Measurements from ENCODE around the gene PARP3. TPM values are rescaled to one million over a fixed set of nuclear protein-coding genes. Genes with fewer than 3 reads are reported as not detected.

The PARP3 gene
- total RNA-seq, 4 donors from 2014 or later, result 13.4 to 39.0 (median 29.5) TPM

DNA sequence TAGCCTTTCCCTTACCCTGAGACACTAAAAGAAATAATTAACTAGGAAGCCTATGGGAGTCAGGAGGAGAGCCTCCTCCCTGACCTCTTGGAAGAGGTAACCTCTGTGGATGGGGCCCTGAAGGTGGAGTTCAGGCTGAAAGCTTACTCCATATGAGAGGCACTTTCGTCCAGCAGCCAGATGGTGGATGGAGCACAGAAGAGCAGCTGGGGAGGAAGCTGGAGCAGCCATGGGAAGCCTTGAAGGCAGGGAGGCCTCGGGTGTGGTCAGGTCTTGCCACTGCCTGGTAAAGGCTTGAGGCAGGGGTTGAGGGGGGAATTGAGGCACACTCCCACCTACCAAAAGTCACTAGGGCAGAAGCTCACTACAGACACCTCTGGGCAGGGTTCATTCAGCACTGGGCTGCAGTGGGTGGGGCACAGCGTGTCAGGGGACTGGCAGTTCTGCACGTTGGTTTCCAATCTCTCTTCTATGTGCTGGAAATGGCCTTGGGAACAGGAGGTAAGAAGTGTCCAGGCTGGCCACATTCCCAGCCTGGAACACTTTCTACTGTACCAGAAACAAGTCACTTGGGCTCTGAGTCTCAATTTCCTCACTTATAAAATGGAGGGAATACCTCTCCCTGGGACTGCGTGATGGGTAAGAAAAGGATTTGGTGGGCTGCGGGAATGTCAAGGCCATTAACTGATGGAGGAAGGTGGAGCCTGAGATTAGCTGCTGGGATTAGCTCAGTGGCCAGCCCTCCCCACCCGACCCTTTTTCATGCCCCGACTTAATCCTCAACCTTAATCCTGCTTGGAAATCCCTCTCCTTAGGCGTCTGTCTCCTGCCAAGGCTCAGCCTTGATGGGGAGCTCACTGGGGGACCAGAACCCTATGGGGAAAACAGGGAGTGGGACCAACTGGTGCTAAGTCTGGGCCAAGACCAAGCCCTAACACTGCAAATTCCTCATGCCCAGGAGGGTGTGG, 19.7 kb downstream of the PARP3 start:
- TF ChIP-seq, protein P1, sequence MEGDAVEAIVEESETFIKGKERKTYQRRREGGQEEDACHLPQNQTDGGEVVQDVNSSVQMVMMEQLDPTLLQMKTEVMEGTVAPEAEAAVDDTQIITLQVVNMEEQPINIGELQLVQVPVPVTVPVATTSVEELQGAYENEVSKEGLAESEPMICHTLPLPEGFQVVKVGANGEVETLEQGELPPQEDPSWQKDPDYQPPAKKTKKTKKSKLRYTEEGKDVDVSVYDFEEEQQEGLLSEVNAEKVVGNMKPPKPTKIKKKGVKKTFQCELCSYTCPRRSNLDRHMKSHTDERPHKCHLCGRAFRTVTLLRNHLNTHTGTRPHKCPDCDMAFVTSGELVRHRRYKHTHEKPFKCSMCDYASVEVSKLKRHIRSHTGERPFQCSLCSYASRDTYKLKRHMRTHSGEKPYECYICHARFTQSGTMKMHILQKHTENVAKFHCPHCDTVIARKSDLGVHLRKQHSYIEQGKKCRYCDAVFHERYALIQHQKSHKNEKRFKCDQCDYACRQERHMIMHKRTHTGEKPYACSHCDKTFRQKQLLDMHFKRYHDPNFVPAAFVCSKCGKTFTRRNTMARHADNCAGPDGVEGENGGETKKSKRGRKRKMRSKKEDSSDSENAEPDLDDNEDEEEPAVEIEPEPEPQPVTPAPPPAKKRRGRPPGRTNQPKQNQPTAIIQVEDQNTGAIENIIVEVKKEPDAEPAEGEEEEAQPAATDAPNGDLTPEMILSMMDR (IDR thresholded peaks at IDR 0.05; ENCODE audit: low read depth), result no peak

GRCh38 chr3:51962854-51963530, 20.8 kb downstream of the PARP3 start:
- TF ChIP-seq, protein P1 (IDR thresholded peaks at IDR 0.05; ENCODE audit: low read depth), result no peak

DNA sequence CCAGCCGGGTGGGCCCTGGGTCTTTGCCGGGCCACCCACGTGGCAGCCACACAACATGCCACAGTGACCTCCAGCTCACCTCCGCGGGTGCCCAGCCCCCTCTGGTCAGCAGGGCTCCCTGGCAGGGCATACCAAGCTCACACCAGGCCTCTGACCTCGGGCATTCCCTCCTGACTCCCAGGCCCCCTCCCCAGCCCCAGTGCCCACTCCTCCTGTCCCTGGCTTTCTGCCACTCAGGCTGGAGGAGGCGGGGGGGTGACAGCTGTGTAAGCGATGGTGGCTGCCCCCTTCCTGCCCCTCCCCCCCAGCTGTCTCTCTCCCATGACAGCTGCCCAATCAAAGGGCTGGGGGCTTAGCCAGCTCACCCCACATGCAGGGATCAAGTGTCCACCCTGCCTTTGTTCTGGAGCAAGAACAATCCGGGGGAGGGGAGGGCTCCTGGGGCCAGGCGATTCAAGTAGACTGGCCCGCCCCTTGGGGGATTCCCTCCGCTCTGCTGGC, 21.8 kb downstream of the PARP3 start:
- TF ChIP-seq, protein P1 (IDR thresholded peaks at IDR 0.05; ENCODE audit: low read depth), result no peak

DNA sequence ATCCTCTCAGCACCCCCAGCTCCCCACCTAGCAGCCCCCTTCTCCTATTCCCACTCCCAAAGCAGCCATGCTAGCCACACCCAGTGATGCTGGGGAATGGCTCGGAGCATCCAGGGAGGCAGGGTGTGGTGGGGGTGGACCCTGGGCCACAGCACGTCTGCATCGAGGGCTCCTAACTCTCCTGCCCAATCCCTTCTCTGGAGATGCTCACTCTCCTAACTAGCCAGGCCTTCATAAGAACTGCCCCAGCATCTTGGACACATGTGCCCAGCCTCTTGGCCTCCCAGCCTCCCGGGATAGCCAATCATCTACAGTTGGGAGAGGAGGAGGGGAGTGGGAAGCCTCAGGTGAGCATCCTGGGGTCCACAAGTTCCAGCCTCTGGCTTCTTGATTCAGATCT, 22.4 kb downstream of the PARP3 start:
- TF ChIP-seq, protein P1 (IDR thresholded peaks at IDR 0.05; ENCODE audit: low read depth), result no peak

DNA sequence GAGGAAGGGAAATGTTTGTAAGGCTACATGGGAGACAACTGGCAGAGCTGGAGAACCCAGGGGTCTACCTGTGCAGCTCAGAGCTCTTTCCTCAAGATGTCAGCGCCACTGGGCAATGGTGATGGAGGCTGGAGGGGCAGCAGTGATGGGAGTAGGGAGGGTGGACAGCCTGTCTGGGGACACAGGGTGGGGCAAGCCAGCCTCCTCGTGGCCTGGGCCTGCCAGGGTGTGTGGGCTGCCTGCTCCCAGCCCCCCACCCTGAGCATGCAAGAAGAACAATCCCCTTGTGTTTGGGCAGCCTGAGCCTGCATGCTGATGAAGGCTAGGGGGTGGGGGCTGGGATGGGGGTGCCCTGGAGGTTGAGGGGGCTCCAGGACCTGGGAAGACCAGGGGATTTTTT, 23.9 kb downstream of the PARP3 start:
- TF ChIP-seq, protein P1 (IDR thresholded peaks at IDR 0.05; ENCODE audit: low read depth), result no peak

DNA sequence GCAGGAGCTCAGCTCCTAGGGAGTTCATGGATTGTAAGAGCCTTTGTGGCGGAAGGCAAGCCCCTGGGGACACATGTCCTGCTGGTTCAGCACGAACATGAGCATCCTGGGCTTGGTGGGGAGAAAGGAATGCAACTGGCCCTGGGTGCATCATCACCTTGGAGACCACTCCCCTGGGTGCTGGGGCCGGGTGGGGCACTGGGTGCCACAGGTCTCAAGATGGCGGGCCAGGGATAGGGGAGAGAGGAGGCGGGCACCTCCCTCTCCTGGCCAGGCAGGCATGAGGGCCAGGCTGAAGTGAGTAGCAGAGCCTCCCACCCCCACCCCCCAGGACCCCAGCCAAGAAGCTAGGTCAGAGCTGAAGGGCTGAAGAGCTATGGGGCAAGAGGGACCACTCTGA, 24.3 kb downstream of the PARP3 start:
- TF ChIP-seq, protein P1 (IDR thresholded peaks at IDR 0.05; ENCODE audit: low read depth), result no peak

GRCh38 chr3:51966922-51967383, 24.8 kb downstream of the PARP3 start:
- TF ChIP-seq, protein P1 (IDR thresholded peaks at IDR 0.05; ENCODE audit: low read depth), result no peak

Measured in subcutaneous adipose tissue (tissue), 4 donors.